IMR-90 (cell line): Measurements from ENCODE around the gene NDOR1.

Experiments
- CTCF ChIP-seq: conservative IDR thresholded peaks from 2 replicates; pipeline ENCODE4 v1.5.1; 2012; ENCODE audit warnings: mild to moderate bottlenecking, low read depth, low read length, improper control_type of control experiment
- FOS ChIP-seq: fragments of 150-350 bp; IDR thresholded peaks from 2 replicates; pipeline ENCODE4 v1.6.1; 2016; ENCODE audit warnings: low read depth, low read length
- POLR2A ChIP-seq: IDR thresholded peaks from 2 replicates; pipeline ENCODE4 v1.6.1; 2012; ENCODE audit warnings: mild to moderate bottlenecking, low read depth, low read length
- TF ChIP-seq, protein P1 (sequence below): fragments of 150-350 bp; IDR thresholded peaks from 2 replicates; pipeline ENCODE4 v1.6.1; 2017; ENCODE audit warnings: mild to moderate bottlenecking, antibody characterized with exemption, low read length, low read depth

DNA sequence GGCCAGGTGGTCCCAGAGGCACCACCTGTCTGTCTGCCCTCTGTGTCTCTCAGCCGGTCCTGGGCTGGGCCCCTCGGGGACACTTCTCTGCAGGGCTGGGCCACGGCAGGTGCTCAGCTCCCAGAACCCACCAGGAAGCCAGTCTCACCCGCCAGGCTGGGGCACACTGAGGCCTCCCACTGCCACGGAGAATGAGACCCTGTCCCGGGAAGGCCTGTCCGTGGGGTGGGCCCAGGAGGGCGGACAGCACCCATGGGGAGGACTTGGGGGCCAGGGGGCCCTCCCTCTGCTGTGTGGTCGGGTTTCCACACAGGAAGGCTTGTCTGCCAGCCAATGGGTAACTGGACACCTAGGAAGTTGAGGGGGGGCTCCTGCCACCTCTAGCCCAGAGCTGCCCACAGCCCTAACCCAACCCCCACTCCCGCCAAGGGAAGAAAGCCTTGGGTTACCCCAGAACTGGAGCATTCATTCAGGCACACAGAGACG is 31.5 kb downstream of the NDOR1 start:
- TF ChIP-seq CTCF, result no peak
- TF ChIP-seq POLR2A, result no peak
- TF ChIP-seq, protein P1, sequence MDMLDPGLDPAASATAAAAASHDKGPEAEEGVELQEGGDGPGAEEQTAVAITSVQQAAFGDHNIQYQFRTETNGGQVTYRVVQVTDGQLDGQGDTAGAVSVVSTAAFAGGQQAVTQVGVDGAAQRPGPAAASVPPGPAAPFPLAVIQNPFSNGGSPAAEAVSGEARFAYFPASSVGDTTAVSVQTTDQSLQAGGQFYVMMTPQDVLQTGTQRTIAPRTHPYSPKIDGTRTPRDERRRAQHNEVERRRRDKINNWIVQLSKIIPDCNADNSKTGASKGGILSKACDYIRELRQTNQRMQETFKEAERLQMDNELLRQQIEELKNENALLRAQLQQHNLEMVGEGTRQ, result no peak
- no peak for TF ChIP-seq FOS
